HuH-7.5 (cell line): ENCODE results near the gene MAFF.
"Not testable (repeated sequence)": the region's sequence is repeated elsewhere in the genome, so short reads cannot be mapped to it uniquely, and the experiment has no call there.

Experiments
- DNase-seq: peaks from one replicate; pipeline ENCODE4 v3.0.0; 2011; ENCODE audit warnings: low spot score

MAFF gene

DNA sequence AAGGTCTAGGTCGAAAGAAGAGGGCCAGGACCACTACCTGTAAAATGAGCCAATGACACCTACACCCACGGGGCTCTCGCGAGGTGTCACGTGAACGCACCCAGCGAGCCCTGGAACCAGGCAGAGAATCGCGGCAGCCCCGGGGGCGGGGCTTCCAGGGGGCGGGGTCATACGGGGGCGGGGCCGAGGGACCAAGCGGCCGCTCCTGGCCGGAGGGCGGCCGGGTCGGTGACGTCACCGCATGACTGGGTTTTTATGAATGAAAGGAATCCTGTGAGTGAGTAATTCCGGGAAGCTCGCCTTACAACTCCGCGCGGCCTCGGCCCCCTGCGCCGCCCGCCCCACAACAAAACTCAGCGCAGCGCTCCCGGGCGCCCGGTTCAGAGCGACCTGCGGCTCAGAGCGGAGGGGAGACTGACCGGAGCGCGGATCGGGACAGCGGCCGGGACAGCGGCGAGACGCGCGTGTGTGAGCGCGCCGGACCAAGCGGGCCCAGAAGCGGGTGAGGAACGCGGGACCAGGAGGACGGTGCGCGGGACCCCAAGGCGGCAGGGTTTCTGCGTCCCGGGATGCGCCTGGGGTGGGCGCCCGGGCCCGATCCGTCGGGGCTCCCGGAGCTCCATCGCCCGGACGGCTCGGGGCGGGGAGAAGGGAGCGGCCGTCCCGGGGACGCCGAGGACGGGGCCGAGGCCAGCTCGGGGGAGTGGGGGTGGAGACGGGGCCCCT lies at the start of gene MAFF:
Gene MAFF (plus strand): TSS at position 284 of the 726 bp plus-strand sequence. CDS start 11,860 bp downstream, outside the sequence.
- DNase-seq = peak; percentile 81

DNA sequence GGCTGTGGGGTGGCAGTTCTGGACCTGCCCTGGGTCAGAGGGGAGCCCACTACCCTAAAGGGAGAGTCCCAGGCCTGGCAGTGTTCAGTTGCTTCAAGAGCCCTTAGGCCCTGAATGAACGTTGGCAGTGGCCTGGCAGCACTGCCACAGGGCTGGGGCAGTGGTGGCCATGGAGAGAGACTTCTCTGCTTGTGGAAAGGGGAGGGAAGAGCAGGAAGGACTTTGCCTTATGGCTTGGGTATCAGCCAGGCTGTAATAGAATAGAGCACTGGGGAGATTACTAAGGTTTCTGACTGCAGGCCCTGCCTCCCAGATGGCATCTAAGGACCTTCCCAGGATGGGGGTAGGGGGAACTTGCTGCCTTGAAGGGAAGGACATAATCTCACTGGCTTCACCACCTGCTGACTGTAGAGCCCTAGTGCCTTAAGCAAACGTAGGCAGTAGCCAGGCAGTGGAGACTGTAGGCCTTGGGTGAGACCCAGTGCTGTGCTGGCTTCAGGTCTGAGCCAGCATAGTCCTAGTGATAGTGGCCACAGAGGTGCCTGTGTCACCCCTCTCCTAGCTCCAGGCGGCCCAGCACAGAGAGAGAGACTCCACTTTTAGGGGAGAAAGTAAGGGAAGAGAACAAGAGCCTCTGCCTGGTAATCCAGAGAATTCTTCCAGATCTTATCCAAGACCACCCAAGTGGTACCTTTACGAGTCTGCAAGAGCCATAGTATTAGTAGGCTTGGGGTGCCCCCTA lies 47.8 kb upstream of the MAFF start:
- DNase-seq = no peak

DNA sequence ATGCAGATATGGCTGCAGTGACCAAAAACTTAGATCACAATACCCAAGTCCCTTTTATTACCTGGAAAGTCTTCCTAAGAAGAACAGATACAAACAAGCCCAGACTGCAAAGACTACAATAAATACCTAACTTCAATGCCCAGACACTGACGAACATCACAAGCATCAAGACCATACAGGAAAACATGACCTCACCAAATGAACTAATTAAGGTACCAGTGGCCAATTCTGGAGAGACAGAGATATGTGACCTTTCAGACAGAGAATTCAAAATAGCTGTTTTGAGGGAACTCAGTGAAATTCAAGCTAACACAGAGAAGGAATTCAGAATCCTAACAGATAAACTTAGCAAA lies 47.3 kb upstream of the MAFF start:
- DNase-seq = not testable (repeated sequence)

DNA sequence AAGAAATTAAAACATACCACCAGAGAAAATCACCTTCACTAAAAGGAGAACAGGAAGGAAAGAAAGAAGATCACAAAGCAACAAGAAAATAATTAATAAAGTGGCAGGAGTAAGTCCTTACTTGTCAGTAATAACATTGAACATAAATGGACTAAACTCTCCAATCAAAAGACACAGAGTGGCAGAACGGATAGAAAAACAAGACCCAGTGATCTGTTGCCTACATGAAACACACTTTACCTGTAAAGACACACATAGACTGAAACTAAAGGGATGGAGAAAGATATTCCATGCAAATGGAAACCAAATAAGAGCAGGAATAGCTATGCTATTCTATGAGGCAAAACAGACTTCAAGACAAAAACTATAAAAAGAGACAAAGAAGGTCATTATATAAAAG lies 46.1 kb upstream of the MAFF start:
- no peak for DNase-seq

DNA sequence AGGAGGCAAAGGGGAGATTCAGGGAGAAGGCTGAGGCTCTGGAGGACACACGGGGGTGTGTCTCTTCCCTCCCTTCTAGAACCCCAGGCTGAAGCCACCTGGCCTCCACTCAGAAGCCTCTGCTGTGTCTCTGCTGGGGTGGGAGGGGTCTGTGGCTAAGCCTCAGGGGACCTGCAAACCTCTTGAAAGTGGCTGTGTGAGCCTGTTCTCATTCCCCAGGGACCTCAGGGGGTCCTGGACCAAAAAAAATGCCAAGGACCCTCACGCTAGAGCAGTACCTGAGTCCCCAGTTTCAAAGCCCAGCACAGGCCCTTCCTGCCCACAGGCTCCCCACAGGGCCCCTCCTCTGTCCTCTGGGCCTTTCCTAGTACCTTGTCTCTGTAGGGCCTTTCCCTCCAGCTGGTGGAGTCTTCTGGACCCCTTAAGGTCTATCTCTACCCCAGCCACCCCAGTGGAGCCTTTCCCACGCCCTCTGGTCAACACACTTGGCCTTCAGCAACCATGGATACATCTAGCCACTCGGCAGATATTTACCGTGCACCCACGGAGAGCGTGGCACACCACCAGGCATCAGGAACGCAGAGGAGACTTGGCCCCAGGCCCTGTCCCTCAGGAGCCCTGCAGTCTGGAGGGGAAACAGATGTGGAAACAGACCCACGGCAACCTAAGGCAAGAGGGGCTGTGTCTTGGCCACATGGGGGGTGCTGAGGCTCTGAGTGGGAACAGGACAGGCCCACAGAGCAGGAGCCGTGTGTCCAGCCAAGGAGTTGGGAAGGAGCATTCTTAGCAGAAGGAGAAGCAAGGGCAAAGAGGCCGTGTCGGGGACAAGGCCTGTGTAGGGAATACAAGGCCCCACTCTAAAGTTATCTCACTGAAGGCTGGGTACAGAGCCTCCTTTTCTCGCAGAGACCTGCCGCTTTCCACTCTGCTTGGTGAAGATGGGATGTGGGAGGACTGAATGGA lies 38.6 kb upstream of the MAFF start:
- no peak for DNase-seq

DNA sequence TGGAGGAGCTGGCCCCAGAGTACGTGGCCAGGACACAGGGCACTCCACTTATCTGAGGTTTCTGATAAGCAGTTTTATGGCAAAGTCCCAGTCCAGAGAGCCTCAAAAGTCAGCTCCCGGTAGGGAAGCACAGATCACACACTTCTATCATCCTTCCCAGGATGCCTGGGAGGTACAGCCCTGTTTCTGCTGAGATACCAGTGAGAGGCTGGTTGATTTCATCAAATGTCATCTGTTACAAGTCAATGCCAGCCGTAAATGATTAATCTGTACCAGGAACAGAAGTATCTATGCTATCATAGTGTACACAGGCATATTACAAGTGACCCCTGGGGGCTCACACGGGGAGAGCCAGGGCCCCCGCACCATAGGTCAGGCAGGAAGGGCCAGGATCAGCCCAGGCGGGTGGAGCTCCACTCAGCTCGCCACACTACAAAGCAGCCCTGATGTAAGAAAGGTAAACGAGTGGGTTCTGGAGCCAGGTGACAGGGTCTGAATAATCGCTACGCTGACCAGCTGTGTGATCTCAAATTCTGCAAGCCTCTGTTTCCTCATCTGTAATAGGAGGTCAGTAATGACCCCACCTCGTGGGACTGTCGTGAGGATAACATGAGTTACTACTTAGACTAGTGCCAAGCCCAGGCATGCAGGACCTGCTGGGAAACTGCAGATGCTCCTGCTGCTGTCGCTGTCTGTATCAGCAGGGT lies 37.8 kb upstream of the MAFF start:
- DNase-seq = no peak

DNA sequence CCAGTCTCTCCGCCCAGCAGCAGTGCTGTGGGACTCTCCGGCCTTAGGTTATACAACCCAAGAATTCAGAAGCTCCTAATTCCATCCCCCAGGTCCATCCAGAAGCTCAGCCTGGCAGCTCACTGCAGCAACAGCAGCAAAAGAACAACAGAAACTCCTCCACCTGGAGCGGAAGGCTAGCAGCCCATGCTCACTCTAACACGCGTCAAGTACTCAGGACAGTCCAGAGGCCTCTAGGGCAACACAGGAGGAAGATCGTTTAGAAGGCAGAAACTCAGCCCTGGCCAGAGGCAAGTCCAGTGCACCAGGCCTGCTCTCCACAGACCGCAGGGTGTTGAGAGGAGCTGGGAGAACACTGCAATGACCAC lies 37.3 kb upstream of the MAFF start:
- DNase-seq = no peak

DNA sequence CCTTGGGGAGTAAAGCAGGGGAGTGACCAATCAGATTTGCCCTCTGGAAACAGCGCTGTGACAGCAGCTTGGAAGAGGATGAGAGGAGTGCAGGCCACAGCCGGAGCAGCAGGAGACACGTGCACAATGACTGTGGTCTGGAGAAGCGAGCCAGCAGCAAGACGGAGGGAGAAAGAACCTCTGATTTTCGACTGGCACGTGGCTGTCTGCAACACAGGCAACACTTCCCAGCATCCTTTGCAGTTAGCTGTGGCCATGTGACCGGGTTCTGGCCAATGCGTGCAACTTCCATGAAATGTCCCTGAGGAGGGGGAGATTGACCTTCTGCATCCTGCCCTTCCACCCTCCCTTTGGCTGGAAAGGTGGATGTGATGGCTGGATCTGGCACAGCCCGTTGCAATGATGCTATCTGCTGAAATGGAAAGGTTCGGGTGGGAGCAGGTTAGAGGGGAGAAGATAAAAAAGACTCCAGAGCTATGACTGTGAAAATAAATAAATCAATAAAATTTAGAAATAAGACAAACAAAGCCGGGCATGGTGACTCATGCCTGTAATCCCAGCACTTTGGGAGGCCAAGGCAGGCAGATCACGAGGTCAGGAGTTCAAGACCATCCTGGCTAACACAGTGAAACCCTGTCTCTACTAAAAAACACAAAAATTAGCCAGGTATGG lies 35.7 kb upstream of the MAFF start:
- no peak for DNase-seq

DNA sequence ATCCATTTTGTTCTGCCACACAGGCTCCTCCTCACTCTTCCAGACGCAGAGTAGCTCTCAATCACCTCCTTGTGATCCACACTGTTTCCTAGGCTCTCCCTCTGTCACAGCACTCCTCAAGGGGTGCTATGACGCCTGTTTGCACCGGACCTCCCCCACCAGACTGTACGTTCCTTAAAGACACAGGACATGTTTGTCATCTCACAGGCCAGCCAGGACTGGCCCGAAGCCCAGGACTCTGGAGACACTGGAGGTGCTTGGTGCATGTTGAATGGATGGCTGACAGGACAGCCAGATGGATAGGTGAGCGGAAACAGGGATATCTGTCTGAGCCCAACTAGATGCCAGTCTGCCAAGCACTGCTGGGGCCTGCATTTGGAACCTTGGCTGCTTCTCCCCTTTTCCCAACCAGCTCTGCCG lies 33.8 kb upstream of the MAFF start:
- no peak for DNase-seq

DNA sequence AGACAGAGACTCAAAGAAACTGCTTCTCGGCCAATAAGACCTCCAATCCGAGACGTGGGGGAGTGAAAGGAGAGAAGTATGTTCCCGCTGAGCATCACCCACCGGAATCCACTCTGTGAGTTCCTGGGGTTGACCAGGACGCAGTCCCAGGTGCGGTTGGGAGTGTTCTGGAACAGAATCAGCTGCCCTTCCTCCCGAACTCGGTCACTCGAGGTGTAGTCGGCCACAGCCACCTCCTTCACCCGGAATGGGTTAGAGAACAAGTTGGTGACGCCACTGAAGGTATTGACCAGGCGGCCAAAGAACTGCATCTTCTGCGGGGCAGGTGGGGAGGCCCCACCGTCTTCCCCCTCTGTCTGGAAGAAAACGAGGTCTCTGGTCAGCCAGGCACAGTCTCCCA lies 32.7 kb upstream of the MAFF start:
- no peak for DNase-seq

DNA sequence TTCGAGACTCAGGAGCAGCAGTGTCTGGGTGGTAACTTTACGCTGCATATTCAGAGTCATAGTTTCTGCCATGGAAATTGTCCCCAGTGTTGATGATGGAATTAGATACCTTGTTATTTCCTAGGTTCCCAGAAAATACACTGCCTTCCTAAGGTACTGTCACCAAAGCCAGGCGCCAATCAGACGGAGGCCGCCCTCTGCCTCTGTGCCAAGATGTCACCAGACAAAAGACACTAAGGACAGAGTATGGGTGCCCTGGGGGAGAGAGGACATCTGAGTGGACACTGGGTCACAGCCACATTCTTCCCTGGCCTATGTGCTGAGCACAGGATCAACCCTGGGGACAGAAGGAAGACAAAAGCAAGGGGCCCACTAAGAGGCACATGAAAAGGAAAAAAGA lies 31.3 kb upstream of the MAFF start:
- no peak for DNase-seq

DNA sequence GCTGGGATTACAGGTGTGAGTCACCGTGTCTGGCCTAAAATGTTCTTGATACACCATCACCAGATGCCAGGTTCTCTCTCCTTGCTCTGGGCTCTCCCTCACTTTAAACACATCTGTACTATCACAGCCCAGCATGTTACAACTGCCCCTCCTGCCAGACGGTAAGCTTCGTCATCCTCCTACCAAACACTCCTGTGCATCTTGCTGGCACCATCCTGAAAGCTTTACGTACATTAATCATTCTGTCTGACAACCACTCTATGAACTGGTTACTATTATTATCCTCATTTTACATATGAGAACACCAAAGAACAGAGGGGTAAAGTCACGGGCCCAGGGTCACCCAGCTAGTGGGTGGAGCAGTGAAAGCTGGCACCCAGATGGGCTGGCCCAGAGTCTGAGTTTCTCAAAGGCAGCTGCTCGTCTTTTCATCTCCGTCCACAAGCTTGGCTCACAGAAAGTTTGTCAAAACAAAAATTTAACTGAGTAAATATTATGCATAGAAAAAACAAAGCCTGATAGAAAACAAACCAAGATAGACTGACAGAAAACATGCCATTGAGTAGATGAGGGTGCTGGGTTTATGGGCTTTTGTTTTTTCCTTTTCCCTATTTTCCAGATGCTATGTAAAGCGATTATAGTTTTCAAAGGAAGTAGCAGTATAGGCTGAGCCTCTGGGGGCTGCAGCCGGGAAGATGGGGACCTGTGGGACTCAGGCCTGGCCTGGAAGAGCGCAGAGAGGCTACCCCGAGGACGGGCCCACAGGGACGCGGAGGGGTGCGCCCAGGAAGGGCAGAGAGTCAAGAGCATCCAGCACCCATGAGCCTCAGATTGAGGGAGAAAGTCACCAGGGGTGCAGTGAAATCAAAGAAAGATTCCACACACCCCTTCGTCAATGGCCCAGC lies 29.6 kb upstream of the MAFF start:
- DNase-seq = no peak

DNA sequence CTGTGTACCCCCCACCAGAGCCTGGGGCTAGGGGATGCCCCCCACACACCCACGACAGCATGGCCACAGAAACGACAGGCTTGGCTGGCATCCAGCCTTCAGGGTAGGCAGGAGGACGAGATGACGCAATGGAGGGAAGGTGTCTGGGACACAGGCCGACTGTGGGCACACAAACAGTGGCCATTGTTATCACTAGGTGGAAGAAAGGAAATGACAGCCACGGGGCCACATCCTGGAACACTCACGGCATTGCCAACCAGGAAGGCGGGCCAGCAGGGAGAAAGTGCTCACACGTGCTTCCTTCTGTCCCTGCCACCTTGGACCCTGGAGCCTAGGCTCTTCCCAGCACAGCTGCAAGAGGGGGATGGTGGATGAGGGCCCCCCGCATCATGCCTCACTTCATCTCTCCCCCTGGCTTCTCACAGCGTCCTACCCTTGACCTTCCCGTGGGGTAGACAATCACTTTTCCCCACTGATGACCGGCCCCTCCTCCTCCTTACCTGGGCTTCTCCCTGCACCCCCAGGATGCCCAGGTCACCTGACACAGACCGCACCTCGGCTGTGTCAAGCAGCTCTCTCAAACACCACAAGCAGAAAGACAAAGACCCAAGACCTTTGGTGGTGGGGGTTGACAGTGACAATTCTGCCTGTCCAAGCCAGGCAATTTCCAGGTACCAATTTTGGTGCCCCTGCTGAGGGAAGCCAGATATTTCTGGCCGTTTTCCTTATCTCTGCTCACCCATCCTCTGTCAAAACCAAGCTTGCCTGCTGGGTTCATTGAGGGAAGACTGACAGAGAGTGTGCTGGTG lies 28.8 kb upstream of the MAFF start:
- DNase-seq = no peak

DNA sequence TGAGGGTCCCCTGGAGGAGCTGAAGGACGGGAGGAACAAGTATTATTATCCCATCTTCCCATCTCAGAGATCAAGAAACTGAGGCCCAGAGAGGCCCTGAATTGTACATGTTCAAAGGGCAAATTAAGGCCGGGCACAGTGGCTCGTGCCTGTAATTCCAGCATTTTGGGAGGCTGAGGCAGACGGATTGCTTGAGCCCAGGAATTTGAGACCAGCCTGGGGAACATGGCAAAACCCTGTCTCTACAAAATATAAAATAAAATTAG lies 28.2 kb upstream of the MAFF start:
- DNase-seq = no peak

DNA sequence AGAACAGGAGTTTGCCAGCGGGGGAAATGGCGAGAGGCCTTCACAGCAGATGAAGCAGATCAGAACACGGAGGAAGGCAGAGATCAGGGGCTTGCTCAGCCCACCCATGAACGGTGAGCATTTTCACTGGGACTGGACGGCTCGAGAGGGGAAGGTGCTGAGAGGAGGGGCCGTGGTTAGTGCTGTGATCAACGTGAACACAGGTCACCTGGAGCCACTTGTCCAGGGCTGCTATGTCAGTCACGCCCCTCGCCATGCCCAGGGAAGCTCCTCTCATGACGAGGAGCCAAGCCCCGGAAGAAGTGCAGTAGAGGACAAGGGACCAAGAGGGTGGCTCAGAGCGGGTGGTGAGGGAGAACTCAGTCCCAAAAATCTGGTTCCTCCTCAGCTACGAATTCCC lies 27.2 kb upstream of the MAFF start:
- DNase-seq = no peak

DNA sequence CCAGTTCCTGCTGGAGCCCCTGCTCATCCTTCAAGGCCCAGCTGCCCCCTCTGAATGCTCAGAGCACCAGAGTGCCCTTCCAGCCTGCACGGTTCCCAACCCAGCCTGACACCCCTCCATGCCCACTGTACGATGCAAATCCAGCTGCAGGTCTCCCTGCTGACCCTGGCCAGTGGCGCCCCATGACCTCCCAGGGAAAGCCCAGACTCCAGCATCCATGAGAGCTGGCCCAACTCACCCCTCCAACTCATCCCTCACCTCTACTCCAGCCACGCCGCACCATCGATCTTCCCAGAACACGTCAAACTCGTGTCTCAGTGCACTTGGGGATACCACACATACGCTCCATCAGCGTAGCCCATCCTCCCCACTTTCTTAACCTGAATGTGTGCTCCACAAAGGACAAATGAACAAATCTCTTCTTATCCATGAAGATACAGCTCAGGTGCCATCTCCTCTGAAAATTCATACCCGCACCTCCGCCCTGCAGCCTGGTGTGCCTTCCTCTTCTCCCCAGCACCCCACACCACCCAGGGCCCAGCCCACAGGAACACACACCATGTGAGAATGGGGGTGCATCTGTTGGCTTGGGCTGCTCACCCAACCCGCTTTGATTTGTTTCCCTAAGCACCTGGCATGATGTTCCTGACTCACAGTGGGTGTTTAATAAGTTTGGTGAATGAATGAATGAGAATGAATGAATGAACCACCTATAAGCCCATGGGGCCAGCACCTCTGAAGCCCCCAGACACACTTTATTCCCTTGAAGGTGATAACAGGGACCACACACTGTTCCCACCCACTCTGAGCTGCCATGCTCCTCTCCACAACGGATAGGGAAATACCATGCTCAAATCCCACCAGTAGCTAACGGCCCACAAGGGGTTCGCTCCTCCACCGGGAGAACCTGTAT lies 26.3 kb upstream of the MAFF start:
- DNase-seq = no peak

DNA sequence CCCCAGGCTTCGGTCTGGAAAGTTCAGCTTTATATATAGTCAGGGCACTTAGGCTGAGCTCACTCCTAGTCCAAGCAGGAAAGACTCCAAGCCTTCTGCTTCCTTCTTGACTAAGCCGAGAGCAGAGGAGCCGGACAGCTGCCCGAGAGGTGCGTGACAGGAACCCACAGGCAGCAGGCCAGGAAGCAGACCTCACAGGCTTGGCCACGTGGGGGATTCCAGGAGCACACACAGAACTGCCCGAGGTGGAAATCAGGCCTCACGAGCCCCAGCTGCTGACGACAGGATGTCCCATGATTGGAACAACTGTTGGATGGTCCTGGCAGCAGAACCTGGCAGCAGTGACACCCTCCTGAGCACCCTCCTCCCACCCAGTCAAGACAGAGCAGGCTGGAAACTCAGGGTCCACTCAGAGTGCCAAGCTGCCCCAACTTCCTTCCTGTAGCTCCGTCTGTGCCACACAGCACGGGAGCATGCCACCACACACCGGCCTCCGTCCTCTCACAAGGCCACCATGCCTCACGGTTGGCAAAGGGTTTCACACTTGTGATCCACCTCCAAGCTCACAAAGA lies 25.5 kb upstream of the MAFF start:
- DNase-seq = no peak

DNA sequence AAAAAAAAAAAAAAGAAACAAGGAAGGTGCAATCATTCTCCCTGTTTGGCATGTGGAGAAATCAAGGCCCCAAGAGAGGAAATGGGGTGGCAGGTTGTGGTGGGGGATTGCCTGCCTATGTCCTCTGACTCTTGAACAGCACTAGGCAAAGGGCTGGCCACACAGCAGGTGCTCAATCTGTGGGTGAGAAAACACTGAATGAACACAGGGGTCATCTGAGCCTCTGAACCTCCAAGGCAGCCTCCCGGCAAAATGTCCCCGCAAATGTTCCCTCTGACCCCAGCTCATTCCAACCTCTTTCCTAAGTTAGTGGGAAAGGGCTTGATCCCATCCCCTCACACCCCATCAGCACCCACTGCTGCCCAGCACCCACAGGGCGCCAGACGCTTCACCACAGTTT lies 24.8 kb upstream of the MAFF start:
- DNase-seq = no peak

DNA sequence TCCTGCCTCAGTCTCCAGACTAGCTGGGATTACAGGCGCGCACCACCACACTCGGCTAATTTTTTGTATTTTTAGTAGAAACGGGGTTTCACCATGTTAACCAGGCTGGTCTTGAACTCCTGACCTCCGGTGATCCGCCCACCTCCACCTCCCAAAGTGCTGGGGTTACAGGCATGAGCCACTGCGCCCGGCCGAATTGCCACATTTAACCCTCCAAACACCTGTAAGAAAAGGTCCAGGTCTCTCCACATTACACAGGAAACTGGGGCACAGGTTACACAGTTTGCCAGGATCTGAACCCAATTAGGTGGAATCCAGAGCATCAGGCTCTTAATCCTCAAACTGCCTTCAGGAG lies 24.2 kb upstream of the MAFF start:
- not testable (repeated sequence) for DNase-seq
